Glutamatergic neuron (in vitro differentiated cells): ENCODE data around the gene PSMG1. TPM values are rescaled to one million over a fixed set of nuclear protein-coding genes. Genes with fewer than 3 reads are reported as not detected.

Experiments
- DNase-seq: peaks from one replicate; pipeline ENCODE4 v3.0.0; 2022
- H3K27ac Mint-ChIP-seq: one replicate; pipeline ENCODE4 v1.8.0; 2020; ENCODE audit warnings: mild to moderate bottlenecking, mixed read lengths, inconsistent platforms; ENCODE audit not compliant: unreplicated experiment
- H3K27me3 Mint-ChIP-seq: one replicate; pipeline ENCODE4 v1.8.0; 2020; ENCODE audit warnings: mild to moderate bottlenecking, moderate library complexity, mixed read lengths, inconsistent platforms; ENCODE audit not compliant: unreplicated experiment
- H3K36me3 Mint-ChIP-seq: one replicate; pipeline ENCODE4 v1.8.0; 2020; ENCODE audit warnings: mild to moderate bottlenecking, mixed read lengths, inconsistent platforms; ENCODE audit not compliant: unreplicated experiment
- H3K4me1 Mint-ChIP-seq: one replicate; pipeline ENCODE4 v1.8.0; 2020; ENCODE audit warnings: mild to moderate bottlenecking, low read depth, mixed read lengths, inconsistent platforms; ENCODE audit not compliant: unreplicated experiment
- H3K4me3 Mint-ChIP-seq: one replicate; pipeline ENCODE4 v1.8.0; 2020; ENCODE audit warnings: mild to moderate bottlenecking, mixed read lengths, inconsistent platforms; ENCODE audit not compliant: unreplicated experiment
- H3K9me3 Mint-ChIP-seq: one replicate; pipeline ENCODE4 v1.8.0; 2020; ENCODE audit warnings: mild to moderate bottlenecking, moderate library complexity, mixed read lengths, inconsistent platforms; ENCODE audit not compliant: unreplicated experiment
- CTCF ChIP-seq: fragments of 200-600 bp; sonication (generic); IDR thresholded peaks from one replicate; pipeline ENCODE4 v1.5.0; 2021; ENCODE audit not compliant: partially characterized antibody, unreplicated experiment
- total RNA-seq: library from RNA; stranded (reverse); fragmentation: NEBNext Ultra II Directional; extraction: Animal tissue kit (Norgen Biotek cat#: 25700); gene quantifications from one replicate; pipeline ENCODE4 v1.2.1, GENCODE V29; 2021; ENCODE audit not compliant: unreplicated experiment

PSMG1 gene
- total RNA-seq, 1 donor from 2014 or later = 28.7 TPM

GRCh38 chr21:39127506-39127905, 55.7 kb downstream of the PSMG1 start:
- no peaks in the 10 kb centered on the region for H3K27me3 Mint-ChIP-seq
- H3K27ac Mint-ChIP-seq = no peak overlapping the region
- TF ChIP-seq CTCF = no peak
- DNase-seq = no peak
- H3K4me1 Mint-ChIP-seq = no peaks in the 10 kb centered on the region
- H3K36me3 Mint-ChIP-seq = no peaks in the 10 kb centered on the region
- H3K9me3 Mint-ChIP-seq = no peaks in the 10 kb centered on the region
- no peak overlapping the region for H3K4me3 Mint-ChIP-seq

GRCh38 chr21:39126486-39126806, 56.8 kb downstream of the PSMG1 start:
- H3K4me3 Mint-ChIP-seq = no peak overlapping the region
- TF ChIP-seq CTCF = no peak
- no peaks in the 10 kb centered on the region for H3K27me3 Mint-ChIP-seq
- peaks cover 2% of the 10 kb centered on the region for H3K9me3 Mint-ChIP-seq
- no peak for DNase-seq
- H3K27ac Mint-ChIP-seq = no peak overlapping the region
- peaks cover 5% of the 10 kb centered on the region for H3K36me3 Mint-ChIP-seq
- no peaks in the 10 kb centered on the region for H3K4me1 Mint-ChIP-seq

- TF ChIP-seq CTCF = no peak
- H3K9me3 Mint-ChIP-seq = peaks cover 2% of the 10 kb centered on the region
- peaks cover 5% of the 10 kb centered on the region for H3K36me3 Mint-ChIP-seq
- no peaks in the 10 kb centered on the region for H3K4me1 Mint-ChIP-seq
- DNase-seq = peak; percentile 46
- no peak overlapping the region for H3K4me3 Mint-ChIP-seq
- no peak overlapping the region for H3K27ac Mint-ChIP-seq
- no peaks in the 10 kb centered on the region for H3K27me3 Mint-ChIP-seq
Measured at GRCh38 chr21:39125752-39126485, 57.3 kb downstream of the PSMG1 start.

Other genes starting within 250 kb of the PSMG1 start
- gene BRWD1, start 130.2 kb upstream of the PSMG1 start, total RNA-seq = 64.6 TPM
- 231 TPM for gene HMGN1, start 165.6 kb upstream of the PSMG1 start, total RNA-seq